ENCODE measurements around the gene HSPA12A.
"Not testable (repeated sequence)": the region's sequence is repeated elsewhere in the genome, so short reads cannot be mapped to it uniquely, and the experiment has no call there.

HSPA12A gene

DNA sequence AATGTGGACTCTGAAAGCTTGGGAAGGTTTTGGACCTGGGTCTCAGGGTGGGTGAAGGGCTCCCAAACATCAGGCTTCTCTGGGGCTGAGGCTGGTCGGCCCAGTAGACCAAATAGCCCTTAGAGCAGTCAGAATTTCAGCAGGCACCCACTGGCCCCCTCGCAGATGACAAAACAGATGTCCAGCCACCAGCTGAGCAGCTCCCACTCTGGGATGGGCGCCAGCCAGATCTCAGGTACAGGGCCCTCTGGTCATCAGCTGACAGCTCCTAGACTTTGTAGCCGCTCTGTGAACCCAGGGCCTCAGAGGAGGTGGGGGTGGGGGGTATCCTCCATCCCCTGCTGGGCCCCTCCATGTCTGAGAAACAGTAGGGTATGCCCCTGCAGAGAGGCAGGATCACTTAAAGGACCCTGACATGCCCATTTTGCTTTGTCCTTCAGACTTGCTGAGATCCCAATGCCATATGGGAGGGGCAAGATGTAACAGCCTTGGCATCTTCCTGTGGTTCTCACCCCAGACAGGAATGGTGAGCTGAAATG, 26.5 kb downstream of the HSPA12A start:
- no peak for DNase-seq

DNA sequence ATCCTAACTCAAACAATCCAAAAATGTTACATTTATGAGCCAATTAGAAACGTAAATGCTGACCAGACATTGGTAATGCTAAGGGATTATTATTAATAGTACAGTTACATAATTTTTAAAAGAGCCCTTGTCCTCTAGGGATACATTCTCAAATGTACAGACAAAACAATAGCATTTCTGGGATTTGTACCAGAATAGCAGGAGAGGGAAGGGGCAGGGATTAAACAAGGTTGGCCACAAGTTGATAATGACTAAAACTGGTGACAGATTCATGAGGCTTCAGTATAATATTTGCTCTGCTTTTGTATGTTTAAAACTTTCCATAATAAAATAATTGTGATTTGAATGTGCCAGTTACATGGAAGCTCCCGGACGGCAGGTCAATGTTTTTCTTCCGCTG, 27.0 kb downstream of the HSPA12A start:
- DNase-seq = no peak

- DNase-seq = no peak
Observed at GRCh38 chr10:116713846-116714245, 28.5 kb downstream of the HSPA12A start.

DNA sequence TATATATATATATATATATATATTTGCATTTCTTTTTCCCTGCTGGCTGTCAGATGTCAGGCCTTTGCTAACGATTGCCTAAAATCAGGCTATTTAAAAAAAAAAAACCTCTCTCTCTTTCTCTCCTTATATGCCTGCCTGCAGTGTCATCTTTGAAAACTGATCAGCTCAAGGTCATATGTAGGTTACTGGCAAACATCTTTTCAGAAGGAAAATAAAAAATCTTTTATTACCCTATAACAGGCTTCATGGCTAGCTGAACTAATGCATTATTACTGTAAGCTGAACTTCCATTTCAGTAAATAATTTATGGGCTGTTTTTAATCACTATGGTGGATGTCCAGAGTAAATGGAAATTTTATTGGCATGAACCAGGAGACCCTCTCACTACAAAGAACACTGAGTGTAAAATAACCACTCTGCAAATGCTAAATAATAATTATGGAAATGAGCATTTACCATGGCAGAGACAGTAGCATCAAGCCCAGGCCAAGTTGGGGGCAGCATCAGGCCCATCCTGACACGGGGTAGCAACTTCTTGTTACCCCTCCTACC, 29.3 kb downstream of the HSPA12A start:
- no peak for DNase-seq

DNA sequence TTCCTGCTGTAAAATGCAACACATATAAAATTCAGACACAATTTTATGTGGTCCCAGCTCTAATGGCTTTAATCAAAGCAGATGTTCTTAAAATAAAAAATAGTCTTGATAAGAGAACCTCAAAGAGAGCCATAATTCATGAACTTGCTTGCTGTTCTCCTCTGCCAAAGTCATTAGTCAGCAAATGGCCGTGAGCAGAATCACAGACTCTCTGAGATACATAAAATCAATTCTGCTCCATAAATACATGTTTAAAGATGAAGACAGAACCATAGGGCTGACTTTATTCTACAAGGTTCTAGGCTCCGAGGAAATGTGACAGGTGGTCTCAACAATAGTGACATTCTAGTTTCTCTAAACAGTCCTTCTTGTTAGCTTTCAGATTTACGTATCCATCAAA, 29.8 kb downstream of the HSPA12A start:
- DNase-seq = no peak

DNA sequence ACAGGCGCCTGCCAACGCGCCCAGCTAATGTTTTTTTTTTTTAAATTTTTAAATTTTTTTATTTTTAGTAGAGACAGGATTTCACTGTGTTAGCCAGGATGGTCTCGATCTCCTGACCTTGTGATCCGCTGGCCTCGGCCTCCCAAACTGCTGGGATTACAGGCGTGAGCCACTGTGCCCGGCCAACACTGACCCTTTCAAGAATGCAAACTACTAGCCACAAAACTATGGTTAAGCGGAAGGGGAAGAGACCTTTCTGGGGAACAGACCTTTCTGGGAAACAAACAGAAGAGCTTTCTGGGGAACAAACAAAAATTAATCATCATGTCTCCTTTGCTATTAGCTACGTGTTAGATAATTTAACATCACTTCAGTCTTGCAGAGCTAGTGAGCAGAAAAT, 30.6 kb downstream of the HSPA12A start:
- not testable (repeated sequence) for DNase-seq

GRCh38 chr10:116710076-116710475, 32.3 kb downstream of the HSPA12A start:
- no peak for DNase-seq

DNA sequence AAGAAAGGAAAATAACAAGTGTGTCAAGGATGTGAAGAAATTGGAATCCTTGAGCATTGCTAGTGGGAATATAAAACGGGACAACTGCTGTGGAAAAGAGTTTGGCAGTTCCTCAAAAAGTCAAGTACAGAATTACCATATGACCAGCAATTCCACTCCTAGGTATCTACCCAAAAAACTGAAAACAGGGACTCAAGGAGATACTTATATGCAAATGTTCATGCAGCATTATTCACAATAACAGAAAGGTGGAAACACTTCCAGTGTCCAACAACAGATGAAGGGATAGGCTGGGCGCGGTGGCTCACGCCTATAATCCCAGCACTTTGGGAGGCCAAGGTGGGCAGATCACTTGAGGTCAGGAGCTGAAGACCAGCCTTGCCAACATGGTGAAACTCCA, 33.5 kb downstream of the HSPA12A start:
- DNase-seq = no peak

DNA sequence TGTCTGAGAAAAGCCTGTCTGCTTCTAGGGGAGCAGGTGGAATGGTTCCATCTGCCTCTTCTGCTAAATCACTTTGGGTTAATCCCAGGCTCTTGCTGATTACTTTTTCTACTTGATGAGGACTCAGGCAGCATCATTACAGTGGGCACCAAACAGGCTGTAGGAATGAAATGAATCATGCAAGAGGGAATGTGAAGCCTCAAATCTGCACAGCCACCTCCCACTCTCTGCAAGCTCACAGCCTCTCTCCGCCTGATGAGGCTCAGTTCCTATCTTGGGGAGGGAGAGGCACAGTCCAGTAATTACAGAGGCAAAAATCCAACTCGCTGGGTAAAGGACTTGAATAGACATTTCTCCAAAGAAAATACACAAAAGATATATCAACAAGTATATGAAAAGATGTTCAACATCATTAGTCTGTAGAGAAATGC, 34.0 kb downstream of the HSPA12A start:
- DNase-seq = peak; percentile 62

GRCh38 chr10:116707981-116708380, 34.4 kb downstream of the HSPA12A start:
- no peak for DNase-seq

GRCh38 chr10:116706281-116706680, 36.1 kb downstream of the HSPA12A start:
- DNase-seq = no peak

GRCh38 chr10:116705498-116705897, 36.9 kb downstream of the HSPA12A start:
- DNase-seq = no peak

DNA sequence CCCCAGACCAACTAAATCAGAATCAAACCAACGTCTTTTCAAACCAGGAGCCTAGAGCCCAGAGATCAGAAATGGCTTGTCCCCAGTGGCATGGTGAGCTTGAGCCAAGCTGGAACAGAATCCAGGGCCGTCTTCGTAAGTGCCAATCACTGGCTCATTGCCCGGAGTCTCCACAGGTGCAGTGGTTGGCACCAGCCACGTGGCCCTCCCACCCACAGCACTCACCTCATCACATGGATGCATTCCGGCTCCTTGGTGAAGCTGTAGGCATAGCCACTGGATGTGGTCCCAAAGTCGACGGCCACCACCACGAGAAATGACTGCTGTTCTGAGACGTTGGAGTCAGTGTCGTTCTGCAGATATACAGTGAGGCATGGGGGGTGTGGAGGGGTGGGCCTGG, 37.4 kb downstream of the HSPA12A start:
- DNase-seq = no peak

- DNase-seq = no peak
Observed at GRCh38 chr10:116702165-116702564, 40.2 kb downstream of the HSPA12A start.

DNA sequence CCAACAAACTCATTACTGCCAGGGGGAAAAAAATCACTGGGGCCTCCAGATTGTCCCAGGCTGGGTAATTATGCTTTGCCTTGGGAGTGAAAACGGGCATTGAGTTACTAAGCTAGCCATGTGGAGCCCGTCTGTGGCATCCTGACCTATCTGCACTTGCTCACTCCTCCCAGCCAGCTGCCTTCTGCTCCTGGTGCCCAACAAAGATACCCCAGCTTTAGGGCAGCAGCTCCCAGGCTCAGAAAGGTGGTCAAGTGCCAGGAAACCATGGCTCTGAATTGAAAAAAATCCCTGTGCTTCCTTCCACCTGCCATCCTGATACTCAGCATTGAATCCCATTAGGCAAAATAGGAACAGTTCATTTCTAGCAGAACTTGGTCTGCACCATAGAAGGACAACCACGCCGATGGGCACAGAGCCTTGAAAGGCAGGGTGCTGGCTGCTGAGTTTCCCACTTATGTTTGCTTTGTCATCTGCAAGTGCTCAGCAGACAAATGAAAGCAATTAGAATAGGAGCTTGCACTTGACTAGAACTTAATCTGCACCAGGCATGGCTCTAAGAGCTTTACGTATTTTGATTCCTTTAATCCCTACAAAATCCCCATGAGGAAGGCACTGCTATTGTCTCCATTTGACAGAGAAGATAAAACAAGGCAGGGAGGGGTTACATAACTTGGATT, 42.8 kb downstream of the HSPA12A start:
- no peak for DNase-seq

DNA sequence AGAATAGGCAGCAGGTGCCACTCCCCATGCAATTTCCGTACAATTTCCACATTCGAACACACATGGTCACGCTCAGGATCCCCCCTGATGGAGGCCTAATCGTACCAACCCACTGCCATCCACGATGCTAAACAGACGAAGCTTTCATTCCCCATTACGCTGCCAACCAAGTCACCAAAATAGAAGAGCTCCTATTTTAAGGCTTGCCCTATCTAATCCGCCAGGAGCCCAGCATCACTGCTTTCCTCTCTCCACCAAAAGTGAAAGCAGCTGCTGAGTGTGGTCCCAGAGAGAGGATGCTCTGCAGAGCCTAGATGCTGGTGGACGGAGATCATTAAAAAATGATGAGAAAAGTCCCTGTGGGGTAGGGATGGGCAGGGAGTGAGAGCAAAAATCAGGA, 43.3 kb downstream of the HSPA12A start:
- no peak for DNase-seq

GRCh38 chr10:116698364-116698763, 44.0 kb downstream of the HSPA12A start:
- DNase-seq = no peak

DNA sequence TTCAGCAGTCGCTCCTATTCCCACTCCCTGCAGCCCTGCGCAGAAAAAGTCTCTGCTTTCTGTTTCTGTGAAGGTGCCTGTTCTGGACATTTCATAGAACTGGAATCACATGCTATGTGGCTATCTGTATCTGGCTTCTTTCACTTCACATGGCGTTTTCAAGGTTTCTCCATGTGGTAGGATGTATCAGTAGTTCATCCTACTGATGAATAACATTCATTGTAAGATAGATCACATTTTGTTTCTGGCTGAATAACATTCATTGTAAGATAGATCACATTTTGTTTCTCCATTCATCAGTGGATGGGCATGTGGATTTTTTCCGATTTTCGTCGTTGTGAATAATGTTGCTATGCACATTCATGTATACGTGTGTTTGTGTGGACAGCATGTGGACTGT, 44.5 kb downstream of the HSPA12A start:
- DNase-seq = no peak

GRCh38 chr10:116696919-116697318, 45.4 kb downstream of the HSPA12A start:
- no peak for DNase-seq

- no peak for DNase-seq
Observed at GRCh38 chr10:116694927-116695268, 47.5 kb downstream of the HSPA12A start.

GRCh38 chr10:116694243-116694926, 48.0 kb downstream of the HSPA12A start:
- no peak for DNase-seq

GRCh38 chr10:116692225-116692624, 50.1 kb downstream of the HSPA12A start:
- no peak for DNase-seq

DNA sequence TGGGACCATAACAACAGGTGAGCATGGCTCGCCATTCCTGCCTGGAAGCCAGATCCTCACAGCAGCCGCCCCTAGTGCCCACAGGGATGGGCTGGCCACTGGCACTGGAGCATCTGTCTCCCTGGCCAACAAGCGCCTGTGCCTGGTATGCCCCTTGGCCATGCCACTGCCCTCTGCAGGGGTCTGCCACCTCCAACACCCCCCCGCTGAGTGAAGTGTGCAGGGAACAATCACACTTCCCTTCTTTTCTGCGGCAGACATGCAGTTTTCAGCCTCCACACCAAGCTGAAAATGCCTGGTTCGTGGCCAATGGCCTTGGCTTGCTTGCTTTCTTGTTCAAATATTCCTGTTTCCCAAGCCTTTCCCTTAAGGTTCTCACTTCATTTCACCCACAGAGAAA, 50.7 kb downstream of the HSPA12A start:
- no peak for DNase-seq

All from EL (cell line).